GM04503 (cell line): Measurements from ENCODE around the gene CFAP299.
"Not testable (repeated sequence)": the region's sequence is repeated elsewhere in the genome, so short reads cannot be mapped to it uniquely, and the experiment has no call there.

Experiments
- DNase-seq: peaks from one replicate; pipeline ENCODE4 v3.0.0-alpha.2; 2012; ENCODE audit warnings: low read depth

CFAP299 gene

DNA sequence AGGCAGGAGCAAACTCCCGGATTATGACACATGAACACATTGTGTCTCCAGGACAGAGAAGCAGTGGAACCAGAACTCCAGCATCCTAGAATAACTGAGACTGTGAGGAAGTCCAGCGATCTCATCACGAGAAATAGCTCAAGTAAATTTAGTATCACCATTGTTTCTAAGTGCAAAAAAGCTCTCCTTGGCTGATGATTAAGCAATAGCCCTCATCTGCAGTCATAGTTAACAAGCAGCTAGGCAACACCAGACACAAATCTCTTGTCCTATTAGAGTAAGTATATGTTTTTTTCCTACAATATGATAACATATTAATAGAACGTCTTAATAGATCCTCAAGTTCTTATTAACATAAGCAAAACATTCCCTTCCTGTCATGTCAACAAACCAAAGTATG is 2.4 kb upstream of the CFAP299 start:
- DNase-seq: no peak

DNA sequence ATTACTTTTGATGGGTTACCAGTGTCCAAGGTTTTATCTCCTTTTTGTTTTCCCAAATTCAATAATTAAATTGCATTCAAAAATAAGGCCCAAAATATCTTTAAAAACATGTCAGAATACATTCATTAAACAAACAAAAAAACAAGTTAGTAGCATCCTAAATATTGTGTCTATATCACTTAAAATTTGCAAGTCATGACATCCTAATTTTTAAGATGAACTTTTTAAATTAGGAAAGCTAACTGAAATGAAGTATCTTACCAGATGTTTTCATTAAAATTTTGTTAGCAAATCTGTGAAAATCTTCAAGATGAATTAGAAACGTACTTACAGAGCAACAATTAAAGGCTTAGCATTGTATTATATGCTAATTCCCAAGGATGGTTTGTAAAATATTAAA is 962 bp upstream of the CFAP299 start:
- DNase-seq: no peak

- DNase-seq: no peak
Observed at GRCh38 chr4:80335226-80335553, 340 bp upstream of the CFAP299 start.

GRCh38 chr4:80336582-80336981 is 1.1 kb downstream of the CFAP299 start:
- no peak for DNase-seq

GRCh38 chr4:80340036-80340435 is 4.5 kb downstream of the CFAP299 start:
- no peak for DNase-seq

GRCh38 chr4:80342684-80343083 is 7.2 kb downstream of the CFAP299 start:
- DNase-seq: not testable (repeated sequence)

GRCh38 chr4:80343887-80344286 is 8.4 kb downstream of the CFAP299 start:
- DNase-seq: no peak

DNA sequence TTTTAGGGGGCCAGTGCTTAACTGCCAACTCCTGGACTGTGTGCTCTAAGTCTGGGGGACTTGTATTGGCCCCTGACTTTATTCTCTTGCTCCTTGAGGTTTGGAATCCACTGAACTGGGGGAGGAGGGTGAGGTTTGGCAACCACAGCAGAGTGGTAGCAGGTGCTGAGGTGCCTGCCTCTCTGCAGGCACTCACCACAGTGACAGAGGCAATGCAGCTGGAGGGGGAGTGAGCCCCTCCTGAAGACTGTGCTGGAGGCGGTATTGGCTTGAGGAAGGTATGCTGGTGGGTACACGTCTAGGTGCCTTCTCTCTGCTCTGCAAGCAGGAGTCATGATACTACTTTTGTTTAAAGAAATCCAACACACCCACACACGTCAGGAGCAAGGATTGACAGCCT is 24.6 kb downstream of the CFAP299 start:
- no peak for DNase-seq

DNA sequence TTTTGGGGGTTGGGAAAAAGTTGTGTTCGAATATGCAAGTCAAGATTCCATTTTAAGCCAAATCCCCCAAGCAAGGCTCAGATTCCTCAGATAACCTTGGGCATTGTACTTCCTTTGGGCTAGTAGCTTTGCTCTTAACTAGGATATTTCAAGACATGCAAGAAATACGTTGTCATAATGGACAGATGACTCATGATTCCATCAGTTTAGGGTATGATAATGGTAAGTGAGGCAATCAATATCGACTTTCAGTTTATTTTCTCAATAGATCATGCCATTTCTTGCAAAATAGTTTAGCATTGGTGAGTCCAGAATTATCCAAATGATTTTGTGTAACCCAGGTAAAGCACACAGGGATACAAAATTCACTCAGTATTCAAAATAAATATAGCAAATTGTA is 25.4 kb downstream of the CFAP299 start:
- no peak for DNase-seq

- no peak for DNase-seq
Observed at GRCh38 chr4:80361329-80361900, 25.9 kb downstream of the CFAP299 start.

DNA sequence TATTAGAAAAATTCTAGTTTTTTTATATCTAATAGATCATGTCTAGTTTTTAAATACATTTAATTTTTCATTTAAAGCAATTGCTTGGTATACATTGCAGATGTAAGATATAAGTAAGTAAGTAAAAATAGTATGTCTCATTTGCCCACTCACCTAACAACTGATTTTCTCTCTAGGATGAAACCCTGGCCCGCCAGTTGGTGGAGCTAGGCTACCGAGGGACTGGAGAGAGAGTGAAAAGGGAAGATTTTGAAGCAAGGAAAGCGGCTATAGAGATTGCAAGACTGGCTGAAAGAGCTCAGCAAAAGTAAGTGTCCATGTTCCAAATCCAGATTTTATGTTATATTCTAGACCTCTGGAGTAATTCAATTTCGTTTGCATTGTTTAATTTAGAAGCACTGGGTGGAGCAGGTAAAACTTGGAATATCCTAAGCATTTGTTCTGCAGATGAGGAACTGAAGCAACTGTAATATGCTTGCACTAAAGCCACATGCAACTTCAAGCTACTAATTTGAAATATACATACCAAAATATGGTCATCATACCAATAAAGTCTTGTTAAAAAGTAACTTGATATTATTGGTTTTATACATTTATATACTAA is 27.1 kb downstream of the CFAP299 start:
- DNase-seq: no peak

DNA sequence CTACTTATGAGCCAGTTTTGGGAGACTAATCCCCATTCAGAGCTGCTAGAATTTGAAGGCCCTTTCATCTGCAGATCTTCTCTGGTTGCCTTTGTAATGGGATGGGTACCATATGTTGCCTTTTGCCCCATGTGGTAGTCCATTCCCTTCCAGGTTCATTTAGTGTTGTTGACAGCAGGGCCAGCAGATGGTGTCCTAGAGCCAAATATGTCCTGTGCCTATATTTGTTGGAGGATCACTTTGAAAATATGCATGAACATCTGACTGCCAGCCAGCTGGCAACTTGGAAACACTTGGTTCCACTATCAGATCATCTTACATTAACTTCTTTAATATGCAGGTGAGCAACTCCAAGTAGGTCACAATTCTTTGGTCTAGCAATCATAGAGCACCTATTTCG is 30.4 kb downstream of the CFAP299 start:
- DNase-seq: peak; percentile 34

DNA sequence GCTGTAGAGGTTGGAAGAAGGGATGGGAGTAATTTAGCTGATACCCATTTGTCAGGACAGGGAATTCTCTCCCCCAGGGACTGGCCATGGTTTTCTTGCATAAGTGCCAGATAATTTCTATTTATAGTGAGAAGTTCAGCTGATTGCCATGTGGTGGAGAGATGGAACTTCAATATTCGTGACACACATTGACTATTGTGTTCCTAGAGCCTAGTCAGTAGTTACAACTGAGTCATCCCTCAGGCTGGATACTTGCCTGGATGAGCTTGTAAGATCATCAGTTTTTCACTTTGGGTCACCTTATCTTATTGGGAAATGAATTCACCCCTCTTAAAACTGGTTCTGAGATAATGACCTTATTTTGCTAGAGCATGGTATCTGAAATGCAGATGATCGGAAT is 32.2 kb downstream of the CFAP299 start:
- peak; percentile 34 for DNase-seq

DNA sequence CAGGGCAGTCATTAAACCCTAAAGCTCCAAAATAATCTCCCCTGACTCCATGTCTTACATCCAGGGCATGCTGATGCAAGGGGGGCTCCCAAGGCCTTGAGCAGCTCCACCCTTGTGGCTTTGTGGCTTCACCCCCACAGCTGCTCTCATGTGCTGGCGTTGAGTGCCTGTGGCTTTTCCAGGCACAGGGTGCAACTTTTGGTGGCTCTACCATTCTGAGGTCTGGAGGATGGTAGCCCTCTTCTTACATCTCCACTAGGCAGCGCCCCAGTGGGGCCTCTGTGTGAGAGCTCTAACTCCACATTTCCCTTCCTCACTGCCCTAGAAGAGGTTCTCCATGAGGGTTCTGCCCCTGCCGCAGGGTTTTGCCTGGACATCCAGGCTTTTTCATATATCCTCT is 35.1 kb downstream of the CFAP299 start:
- no peak for DNase-seq

DNA sequence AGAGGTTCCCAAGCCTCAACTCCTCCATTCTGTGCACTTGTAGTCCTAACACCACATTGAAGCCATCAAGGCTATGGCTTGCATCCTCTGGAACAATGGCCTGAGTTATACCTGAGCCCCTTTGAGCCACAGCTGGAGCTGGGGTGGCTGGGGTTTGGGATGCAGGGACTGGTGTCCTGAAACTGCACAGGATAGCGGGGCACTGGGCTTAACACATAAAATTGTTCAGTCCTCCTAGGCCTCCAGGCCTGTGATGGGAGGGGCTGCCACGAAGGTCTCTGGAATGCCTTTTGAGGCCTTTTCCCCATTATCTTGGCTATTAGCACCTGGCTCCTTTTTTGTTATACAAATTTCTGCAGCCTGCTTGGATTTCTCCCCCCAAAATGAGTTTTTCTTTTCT is 35.5 kb downstream of the CFAP299 start:
- no peak for DNase-seq

- DNase-seq: no peak
Observed at GRCh38 chr4:80374180-80374579, 38.6 kb downstream of the CFAP299 start.

DNA sequence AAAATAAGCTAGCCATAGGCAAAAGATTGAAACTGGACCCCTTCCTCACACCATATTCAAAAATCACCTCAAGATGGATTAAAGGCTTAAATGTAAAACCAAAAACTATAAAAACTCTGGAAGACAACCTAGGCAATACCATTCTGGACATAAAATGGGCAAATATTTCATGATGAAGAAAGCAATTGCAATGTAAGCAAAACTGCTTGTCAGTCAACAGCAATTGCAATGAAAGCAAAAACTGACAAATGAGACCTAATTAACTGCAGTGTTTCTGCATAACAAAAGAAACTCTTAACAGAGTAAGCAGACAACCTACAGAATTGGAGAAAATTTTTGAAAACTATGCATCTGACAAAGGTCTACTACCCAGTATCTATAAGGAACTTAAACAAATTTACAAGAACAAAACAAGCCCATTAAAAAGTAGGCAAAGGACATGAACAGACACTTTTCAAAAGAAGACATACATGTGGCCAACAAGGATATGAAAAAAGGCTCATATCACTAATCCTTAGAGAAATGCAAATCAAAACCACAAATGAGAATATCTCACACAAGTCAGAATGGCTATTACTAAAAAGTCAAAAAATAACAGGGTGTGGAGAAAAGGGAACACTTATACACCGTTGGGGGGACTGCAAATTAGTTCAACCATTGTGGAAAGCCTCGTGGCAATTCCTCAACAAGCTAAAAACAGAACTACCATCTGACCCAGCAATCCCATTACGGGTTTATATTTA is 46.7 kb downstream of the CFAP299 start:
- no peak for DNase-seq

GRCh38 chr4:80385397-80386280 is 50.1 kb downstream of the CFAP299 start:
- no peak for DNase-seq

GRCh38 chr4:80386281-80386886 is 50.9 kb downstream of the CFAP299 start:
- DNase-seq: no peak

GRCh38 chr4:80387390-80388283 is 52.1 kb downstream of the CFAP299 start:
- no peak for DNase-seq

DNA sequence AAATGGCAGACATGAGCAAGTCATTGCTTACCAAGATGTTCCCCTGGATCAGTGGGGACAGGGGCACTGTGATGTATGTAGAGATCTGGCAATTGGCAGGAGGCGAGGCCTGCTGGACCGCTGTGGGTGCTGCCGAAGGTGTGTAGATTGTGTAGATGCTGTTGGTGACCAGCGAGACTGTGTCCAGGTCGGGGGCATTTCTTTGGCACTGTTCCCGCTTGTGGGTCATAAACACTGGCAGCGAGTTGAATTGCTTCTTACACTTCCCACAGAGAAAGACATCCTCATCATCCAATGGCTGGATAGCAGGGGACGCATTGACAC is 52.7 kb downstream of the CFAP299 start:
- no peak for DNase-seq
